Muscle of back (tissue), 10 donors: ENCODE measurements around the gene NXN. TPM values are rescaled to one million over a fixed set of nuclear protein-coding genes. Genes with fewer than 3 reads are reported as not detected.

ENCODE experiments used
- polyA plus RNA-seq, 10 donors: library from polyadenylated mRNA; unstranded; fragments of 120-200 nt; gene quantifications; one replicate each; pipeline ENCODE4 v1.2.1, GENCODE V29; 2013; ENCODE audit not compliant: insufficient read length in 10 of 10

NXN gene
- polyA plus RNA-seq, 10 donors = 43.5 to 70.1 (median 53.4) TPM

Other genes with a start within 250 kb of the NXN start
- 10 to 100 TPM; 14.1 to 29.3 (median 17.7) TPM for gene TLCD3A, start 247.2 kb downstream of the NXN start, polyA plus RNA-seq
- gene GEMIN4, start 227.5 kb downstream of the NXN start, polyA plus RNA-seq = 10 to 100 TPM; 11.3 to 20.2 (median 14.6) TPM
- 10 to 100 TPM; 50.1 to 75.3 (median 57.7) TPM for gene GLOD4, start 197.5 kb downstream of the NXN start, polyA plus RNA-seq
- gene MRM3, start 197.4 kb downstream of the NXN start, polyA plus RNA-seq = 10 to 100 TPM; 10.5 to 14.1 (median 12.7) TPM
- gene TIMM22, start 17.4 kb upstream of the NXN start, polyA plus RNA-seq = 10 to 100 TPM; 11.8 to 16.4 (median 14.1) TPM
- 10 to 100 TPM; 28.5 to 42.7 (median 34.2) TPM for gene ABR, start 200.2 kb upstream of the NXN start, polyA plus RNA-seq